ENCODE results near the gene HEMK1.

DNA sequence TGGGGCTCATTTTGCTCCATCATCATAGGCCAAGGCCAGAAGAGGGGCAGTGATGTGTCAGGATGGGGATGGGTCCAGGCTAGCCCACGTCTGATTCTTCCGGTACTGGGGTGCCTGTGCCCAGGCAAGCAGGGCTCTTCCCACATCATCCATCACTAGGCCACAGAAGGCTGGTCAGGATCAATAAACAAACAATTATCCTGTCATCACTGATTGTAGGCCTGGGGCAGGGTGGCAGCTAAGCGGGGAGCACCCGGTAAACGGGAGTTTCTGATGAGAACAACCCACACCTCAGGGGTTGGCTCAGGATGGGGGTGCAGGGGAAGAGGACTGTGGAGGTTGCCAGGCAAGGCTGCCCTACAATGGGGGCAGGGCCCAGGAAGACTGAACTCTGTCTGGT, 47.8 kb upstream of the HEMK1 start:
- no peak for TF ChIP-seq POLR2AphosphoS5 (IDR thresholded peaks at IDR 0.05)
- no peak for TF ChIP-seq POLR2A (IDR thresholded peaks at IDR 0.05)
- no peak for TF ChIP-seq CTCF (IDR thresholded peaks at IDR 0.05)

Data from breast epithelium (tissue), 3 donors.